Measurements from ENCODE around the gene C1S. TPM values are rescaled to one million over a fixed set of nuclear protein-coding genes. Genes with fewer than 3 reads are reported as not detected.

C1S gene
- total RNA-seq, 4 donors from 2014 or later = 58.1 to 90.8 (median 85.9) TPM

- Histone ChIP-seq H3K4me3 (peak overlapping the region; percentile 55 to 70 (median 64)), H3K9me3 (peaks cover 0 to 9% (median 2%) of the 10 kb centered on the region in 3 donors), H3K27ac (peak overlapping the region; percentile 88 to 92 (median 89)), H3K27me3 (no peaks in the 10 kb centered on the region), H3K4me1 (peaks cover 13 to 14% of the 10 kb centered on the region in 2 donors), H3K36me3 (peaks cover 0 to 22% of the 10 kb centered on the region in 2 donors)
- TF ChIP-seq, protein P1, sequence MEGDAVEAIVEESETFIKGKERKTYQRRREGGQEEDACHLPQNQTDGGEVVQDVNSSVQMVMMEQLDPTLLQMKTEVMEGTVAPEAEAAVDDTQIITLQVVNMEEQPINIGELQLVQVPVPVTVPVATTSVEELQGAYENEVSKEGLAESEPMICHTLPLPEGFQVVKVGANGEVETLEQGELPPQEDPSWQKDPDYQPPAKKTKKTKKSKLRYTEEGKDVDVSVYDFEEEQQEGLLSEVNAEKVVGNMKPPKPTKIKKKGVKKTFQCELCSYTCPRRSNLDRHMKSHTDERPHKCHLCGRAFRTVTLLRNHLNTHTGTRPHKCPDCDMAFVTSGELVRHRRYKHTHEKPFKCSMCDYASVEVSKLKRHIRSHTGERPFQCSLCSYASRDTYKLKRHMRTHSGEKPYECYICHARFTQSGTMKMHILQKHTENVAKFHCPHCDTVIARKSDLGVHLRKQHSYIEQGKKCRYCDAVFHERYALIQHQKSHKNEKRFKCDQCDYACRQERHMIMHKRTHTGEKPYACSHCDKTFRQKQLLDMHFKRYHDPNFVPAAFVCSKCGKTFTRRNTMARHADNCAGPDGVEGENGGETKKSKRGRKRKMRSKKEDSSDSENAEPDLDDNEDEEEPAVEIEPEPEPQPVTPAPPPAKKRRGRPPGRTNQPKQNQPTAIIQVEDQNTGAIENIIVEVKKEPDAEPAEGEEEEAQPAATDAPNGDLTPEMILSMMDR (IDR thresholded peaks at IDR 0.05 in 4 of 5, conservative IDR thresholded peaks at IDR 0.05 in 1 of 5) = no peak
- TF ChIP-seq POLR2A (IDR thresholded peaks at IDR 0.05) = no peak
- in situ Hi-C loops (cut with MboI; ENCODE audit: low sequenced_read_pairs in 4 of 4) (loop anchor here in 3 of 4 donors (5.0 to 25.0 kb wide), 3 partner anchors 45 to 195 kb away; partner anchors contain the start of genes ATN1 (in 1 of the 3), C12orf57 (in 1 of the 3), C1S (in 1 of the 3) and ENO2 (in 1 of the 3)), intact Hi-C loops (cut with DNase I; ENCODE audit: low total_unique reads) (loop anchor here (1.0 to 5.0 kb wide), 5 partner anchors 14 to 183 kb away; partner anchors contain the start of gene C12orf57)
- ATAC-seq (peak; percentile 7 to 20), DNase-seq (no peak)
Measured at GRCh38 chr12:7107636-7108002, 47.1 kb downstream of the C1S start.

DNA sequence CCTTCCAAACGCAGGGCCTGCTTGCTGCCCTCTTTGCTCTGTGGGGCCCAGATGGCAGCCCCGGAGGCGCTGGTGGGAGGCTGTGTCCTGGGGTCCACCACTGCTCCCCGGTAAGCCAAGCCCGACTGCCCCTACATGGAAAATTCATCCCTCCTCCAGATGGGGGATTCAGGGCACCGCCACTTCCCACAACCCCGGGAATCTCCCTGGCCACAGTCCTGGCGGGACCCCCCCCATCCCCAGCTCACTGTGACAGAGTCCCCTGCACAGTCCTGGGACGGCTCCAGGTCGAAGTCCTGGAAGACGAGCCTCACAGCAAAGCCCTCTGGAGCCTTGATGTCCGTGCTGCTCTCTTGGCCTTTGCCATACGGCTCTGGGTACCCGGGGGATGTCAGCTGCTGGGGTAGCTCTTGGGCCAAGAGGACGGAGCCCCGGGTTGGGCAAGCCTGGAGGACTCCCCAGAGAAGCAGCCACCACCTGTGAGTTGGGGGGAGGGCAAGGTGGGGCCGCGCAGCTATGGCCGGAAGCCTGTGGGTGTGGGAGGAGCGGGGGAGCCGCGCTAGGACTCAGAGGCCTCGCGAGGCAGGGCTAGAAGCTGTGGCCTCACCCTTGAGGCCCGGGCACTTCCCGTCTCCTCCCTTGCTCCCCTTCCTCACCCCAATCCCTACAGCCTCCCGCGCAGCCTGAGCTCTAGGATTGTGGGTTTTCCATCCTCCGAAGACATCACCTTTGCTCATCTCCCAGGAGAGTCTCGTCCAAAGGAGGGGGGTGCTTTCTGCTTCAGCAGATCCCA, 47.7 kb downstream of the C1S start:
- peak; percentile 50 to 76 for DNase-seq
- peak; percentile 48 to 57 for ATAC-seq
- TF ChIP-seq, protein P1 (IDR thresholded peaks at IDR 0.05 in 4 of 5, conservative IDR thresholded peaks at IDR 0.05 in 1 of 5) = no peak
- TF ChIP-seq POLR2A (IDR thresholded peaks at IDR 0.05) = peak; percentile 16 to 30
- in situ Hi-C loops (cut with MboI; ENCODE audit: low sequenced_read_pairs in 4 of 4) = loop anchor here in 3 of 4 donors (5.0 to 25.0 kb wide), 3 partner anchors 46 to 196 kb away; partner anchors contain the start of genes ATN1 (in 1 of the 3), C12orf57 (in 1 of the 3), C1S (in 1 of the 3) and ENO2 (in 1 of the 3)
- Histone ChIP-seq H3K27ac (peak overlapping the region; percentile 88 to 92 (median 89)), H3K27me3 (no peaks in the 10 kb centered on the region), H3K36me3 (peaks cover 0 to 22% of the 10 kb centered on the region in 2 donors), H3K9me3 (peaks cover 0 to 9% (median 2%) of the 10 kb centered on the region in 3 donors), H3K4me3 (peak overlapping the region; percentile 55 to 70 (median 64)), H3K4me1 (peaks cover 17% of the 10 kb centered on the region in 2 donors)
- intact Hi-C loops (cut with DNase I; ENCODE audit: low total_unique reads) = loop anchor here (1.0 to 5.0 kb wide), 5 partner anchors 15 to 183 kb away; partner anchors contain the start of gene C12orf57

- peak; percentile 87 to 91 for DNase-seq
- Histone ChIP-seq H3K4me3 (peak within 1 kb of the TSS; percentile 55 to 70 (median 64)), H3K27me3 (no peaks in the 10 kb centered on the region), H3K27ac (peak within 1 kb of the TSS; percentile 88 to 92 (median 89)), H3K4me1 (peaks cover 18% of the 10 kb centered on the region in 2 donors), H3K9me3 (peaks cover 0 to 9% (median 2%) of the 10 kb centered on the region in 3 donors), H3K36me3 (peaks cover 0 to 15% of the 10 kb centered on the region in 2 donors)
- peak; percentile 90 to 91 for ATAC-seq
- TF ChIP-seq, protein P1 (IDR thresholded peaks at IDR 0.05 in 4 of 5, conservative IDR thresholded peaks at IDR 0.05 in 1 of 5) = peak; percentile 96 to 99 (median 97)
- TF ChIP-seq POLR2A (IDR thresholded peaks at IDR 0.05) = peak in 1 of 2 donors; percentile 5
- in situ Hi-C loops (cut with MboI; ENCODE audit: low sequenced_read_pairs in 4 of 4) = loop anchor here in 3 of 4 donors (5.0 to 25.0 kb wide), 3 partner anchors 47 to 197 kb away; partner anchors contain the start of genes ATN1 (in 1 of the 3), C12orf57 (in 1 of the 3), C1S (in 1 of the 3) and ENO2 (in 1 of the 3)
- intact Hi-C loops (cut with DNase I; ENCODE audit: low total_unique reads) = loop anchor here (1.0 to 5.0 kb wide), 6 partner anchors 16 to 184 kb away; partner anchors contain the start of genes C12orf57 and C1S
Measured at GRCh38 chr12:7108796-7109571, 48.5 kb downstream of the C1S start, which contains the start of gene C1RL. C1RL (minus strand) TSS chr12:7109214; CDS start chr12:7109180, 34 bp downstream.

DNA sequence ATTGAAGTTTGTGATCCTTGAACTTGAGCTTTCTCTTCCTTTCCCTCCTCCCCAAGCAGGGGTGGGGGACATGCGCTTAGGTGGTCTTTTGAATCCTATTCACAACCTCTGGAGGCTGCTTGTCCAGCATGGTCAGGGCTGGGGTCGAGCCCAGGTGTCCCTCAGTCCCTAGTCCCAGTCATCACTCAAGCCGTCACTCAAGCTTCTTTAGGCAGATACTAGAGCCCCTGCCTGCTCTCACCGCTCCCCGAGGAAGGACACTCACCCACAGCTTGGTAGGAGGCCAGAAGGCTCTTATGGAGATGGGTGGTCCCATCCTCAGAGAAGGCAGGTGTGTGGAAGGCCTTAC, 49.0 kb downstream of the C1S start:
- intact Hi-C loops (cut with DNase I; ENCODE audit: low total_unique reads) (loop anchor here (1.0 to 5.0 kb wide), 5 partner anchors 41 to 185 kb away; partner anchors contain the start of genes C12orf57 and C1S), in situ Hi-C loops (cut with MboI; ENCODE audit: low sequenced_read_pairs in 4 of 4) (loop anchor here in 3 of 4 donors (5.0 to 25.0 kb wide), 3 partner anchors 47 to 197 kb away; partner anchors contain the start of genes ATN1 (in 1 of the 3), C12orf57 (in 1 of the 3), C1S (in 1 of the 3) and ENO2 (in 1 of the 3))
- Histone ChIP-seq H3K9me3 (peaks cover 0 to 9% (median 2%) of the 10 kb centered on the region in 3 donors), H3K4me3 (peak overlapping the region; percentile 55 to 70 (median 64)), H3K36me3 (peaks cover 0 to 9% of the 10 kb centered on the region in 2 donors), H3K4me1 (peaks cover 18% of the 10 kb centered on the region in 2 donors), H3K27me3 (no peaks in the 10 kb centered on the region), H3K27ac (peak overlapping the region; percentile 88 to 92 (median 89))
- ATAC-seq (no peak), DNase-seq (no peak)
- TF ChIP-seq, protein P1 (IDR thresholded peaks at IDR 0.05 in 4 of 5, conservative IDR thresholded peaks at IDR 0.05 in 1 of 5) = no peak
- TF ChIP-seq POLR2A (IDR thresholded peaks at IDR 0.05) = no peak

All from gastrocnemius medialis (tissue), 4 donors.